Colonic mucosa (tissue), 4 donors: ENCODE data around the gene SLC25A13. TPM values are rescaled to one million over a fixed set of nuclear protein-coding genes. Genes with fewer than 3 reads are reported as not detected.

ENCODE experiments used
- DNase-seq: peaks from one replicate; pipeline ENCODE4 v3.0.0-alpha.2; 2020
- H3K27ac ChIP-seq: fragments of 200-600 bp; one replicate; pipeline ENCODE4 v1.8.0; 2021
- H3K27me3 ChIP-seq: fragments of 200-600 bp; one replicate; pipeline ENCODE4 v1.8.0; 2021
- H3K36me3 ChIP-seq: fragments of 200-600 bp; one replicate; pipeline ENCODE4 v1.8.0; 2021
- H3K4me1 ChIP-seq: fragments of 200-600 bp; one replicate; pipeline ENCODE4 v1.8.0; 2021; ENCODE audit warnings: mild to moderate bottlenecking
- H3K4me3 ChIP-seq: fragments of 200-600 bp; one replicate; pipeline ENCODE4 v1.8.0; 2021
- H3K9ac ChIP-seq, 2 donors: one replicate each; pipeline ENCODE4 v1.7.0; 2013; ENCODE audit warnings: control low read depth in 2 of 2, low read depth in 2 of 2, low read length in 2 of 2
- H3K9me3 ChIP-seq: fragments of 200-600 bp; one replicate; pipeline ENCODE4 v1.8.0; 2021
- CTCF ChIP-seq: fragments of 200-600 bp; IDR thresholded peaks from one replicate; pipeline ENCODE4 v1.8.0; 2022; ENCODE audit warnings: antibody characterized with exemption, mild to moderate bottlenecking
- intact Hi-C: fragments of 100-400 bp; cut with DNase I; formaldehyde crosslinking; loops from one replicate; pipeline ENCODE4 v1.14.1; 2022
- total RNA-seq, 2 donors: library from RNA; stranded (reverse); fragmentation: NEBNext Ultra II Directional in 1 of 2; extraction: Animal tissue kit (Norgen Biotek cat#: 25700) in 1 of 2; gene quantifications; one replicate each; pipeline ENCODE4 v1.2.1, GENCODE V29; 2021
- donor health status: healthy.
- donor health status: DM: no; HTN: no; CAD: no.
- donor health status: DM: no; HTN: no; CAD: no.

The SLC25A13 gene
- total RNA-seq, 2 donors from 2014 or later = 36.4 to 45.2 TPM

- Histone ChIP-seq H3K9ac (no peak overlapping the region), H3K27me3 (no peaks in the 10 kb centered on the region)
Observed at GRCh38 chr7:96090756-96091155, 231.1 kb downstream of the SLC25A13 start.

GRCh38 chr7:96089511-96089910 is 232.4 kb downstream of the SLC25A13 start:
- no peak overlapping the region for H3K9ac ChIP-seq
- H3K36me3 ChIP-seq = no peaks in the 10 kb centered on the region
- H3K27me3 ChIP-seq = no peaks in the 10 kb centered on the region
- no peaks in the 10 kb centered on the region for H3K9me3 ChIP-seq
- intact Hi-C loops = no loop called here
- DNase-seq = no peak
- H3K4me1 ChIP-seq = no peaks in the 10 kb centered on the region
- no peak for TF ChIP-seq CTCF
- H3K4me3 ChIP-seq = no peak overlapping the region
- H3K27ac ChIP-seq = no peak overlapping the region

More at GRCh38 chr7:96090756-96091155, 231.1 kb downstream of the SLC25A13 start:
- H3K36me3 ChIP-seq = no peaks in the 10 kb centered on the region
- no peak overlapping the region for H3K4me3 ChIP-seq
- H3K4me1 ChIP-seq = no peaks in the 10 kb centered on the region
- intact Hi-C loops = no loop called here
- no peak overlapping the region for H3K27ac ChIP-seq
- H3K9me3 ChIP-seq = no peaks in the 10 kb centered on the region
- DNase-seq = no peak
- no peak for TF ChIP-seq CTCF

DNA sequence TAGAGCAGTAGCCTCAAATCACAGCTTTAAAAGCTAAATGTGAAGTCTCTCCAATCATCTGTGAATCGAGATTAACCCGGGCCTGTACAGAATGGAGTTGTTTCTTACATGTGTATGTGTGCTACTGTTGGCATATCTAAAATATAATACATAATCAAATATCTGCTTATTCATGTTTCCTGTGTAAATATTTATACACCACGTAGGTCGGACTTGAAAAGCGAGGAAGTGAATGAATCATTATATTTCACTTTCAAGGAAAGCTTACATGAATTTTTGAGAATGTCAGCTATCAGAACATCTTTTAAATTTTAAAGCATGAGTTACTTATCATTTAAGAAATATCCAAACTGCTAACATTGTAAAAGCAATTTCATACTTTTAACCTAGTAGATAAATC is 233.3 kb downstream of the SLC25A13 start:
- H3K36me3 ChIP-seq = no peaks in the 10 kb centered on the region
- H3K9me3 ChIP-seq = no peaks in the 10 kb centered on the region
- H3K4me1 ChIP-seq = no peaks in the 10 kb centered on the region
- H3K4me3 ChIP-seq = no peak overlapping the region
- no peak overlapping the region for H3K9ac ChIP-seq
- DNase-seq = no peak
- no peak overlapping the region for H3K27ac ChIP-seq
- intact Hi-C loops = no loop called here
- no peak for TF ChIP-seq CTCF
- no peaks in the 10 kb centered on the region for H3K27me3 ChIP-seq

GRCh38 chr7:96085953-96086352 is 235.9 kb downstream of the SLC25A13 start:
- Histone ChIP-seq H3K4me1 (no peaks in the 10 kb centered on the region), H3K9ac (no peak overlapping the region), H3K4me3 (no peak overlapping the region), H3K36me3 (no peaks in the 10 kb centered on the region), H3K27ac (no peak overlapping the region), H3K9me3 (no peaks in the 10 kb centered on the region), H3K27me3 (no peaks in the 10 kb centered on the region)
- TF ChIP-seq CTCF = no peak
- DNase-seq = no peak
- intact Hi-C loops = no loop called here

- Histone ChIP-seq H3K9me3 (no peaks in the 10 kb centered on the region), H3K36me3 (no peaks in the 10 kb centered on the region), H3K27me3 (no peaks in the 10 kb centered on the region), H3K4me3 (no peak overlapping the region), H3K9ac (no peak overlapping the region), H3K4me1 (no peaks in the 10 kb centered on the region), H3K27ac (no peak overlapping the region)
- no peak for TF ChIP-seq CTCF
- DNase-seq = no peak
- intact Hi-C loops = no loop called here
Observed at GRCh38 chr7:96084881-96085553, 236.9 kb downstream of the SLC25A13 start.
